Sigmoid colon (tissue), 7 donors: ENCODE measurements around the gene PDYN. TPM values are rescaled to one million over a fixed set of nuclear protein-coding genes. Genes with fewer than 3 reads are reported as not detected.

ENCODE experiments used
- DNase-seq: peaks from one replicate; pipeline ENCODE4 v3.0.0-alpha.2; 2019
- H3K27ac ChIP-seq, 4 donors: fragments of 200-600 bp; sonication (generic); one replicate each; pipeline ENCODE4 v1.5.1; 2016 to 2019; ENCODE audit warnings: mild to moderate bottlenecking in 1 of 4
- H3K27me3 ChIP-seq, 3 donors: fragments of 200-600 bp; sonication (generic); one replicate each; pipeline ENCODE4 v1.5.1; 2019; ENCODE audit warnings: mild to moderate bottlenecking in 1 of 3
- H3K36me3 ChIP-seq, 4 donors: fragments of 200-600 bp; sonication (generic); one replicate each; pipeline ENCODE4 v1.5.1; 2016 to 2019
- H3K4me1 ChIP-seq, 4 donors: fragments of 200-600 bp; sonication (generic); one replicate each; pipeline ENCODE4 v1.5.1; 2017 to 2019
- H3K4me3 ChIP-seq, 4 donors: fragments of 200-600 bp; sonication (generic); one replicate each; pipeline ENCODE4 v1.5.1; 2017 to 2019; ENCODE audit warnings: mild to moderate bottlenecking in 2 of 4, moderate library complexity in 1 of 4
- H3K9me3 ChIP-seq, 4 donors: fragments of 200-600 bp in 3 of 4; sonication (generic) in 3 of 4; one replicate each; pipeline versions ENCODE4 v1.5.1 to v1.6.1; 2013 to 2019
- CTCF ChIP-seq, 4 experiments: fragments of 450-650 bp in 3 of 4; fragments of 200-600 bp in 1 of 4; IDR thresholded peaks; one replicate each; pipeline ENCODE4 v1.5.1; 2016 to 2019; ENCODE audit warnings: antibody characterized with exemption in 4 of 4, mild to moderate bottlenecking in 3 of 4, moderate library complexity in 2 of 4
- EP300 ChIP-seq, 4 donors: sonication (generic); formaldehyde crosslinking; IDR thresholded peaks; one replicate each; pipeline ENCODE4 v1.6.1; 2017; ENCODE audit warnings: antibody characterized with exemption in 4 of 4
- POLR2A ChIP-seq, 2 donors: fragments of 450-650 bp; IDR thresholded peaks; one replicate each; pipeline ENCODE4 v1.6.1; 2016; ENCODE audit warnings: antibody characterized with exemption in 2 of 2, mild to moderate bottlenecking in 2 of 2, moderate library complexity in 2 of 2
- POLR2AphosphoS5 ChIP-seq, 4 donors: sonication (generic); formaldehyde crosslinking; IDR thresholded peaks; one replicate each; pipeline ENCODE4 v1.6.1; 2017; ENCODE audit warnings: antibody characterized with exemption in 4 of 4
- WGBS, 2 donors: extraction: QIAGEN DNeasy Blood & Tissue Kit; methylation state at CpG; one replicate each; pipeline ENCODE4 v1.1.7; 2013; 5-methylcytosine and 5-hydroxymethylcytosine counted together
- intact Hi-C: fragments of 100-400 bp; cut with DNase I; formaldehyde crosslinking; loops from one replicate; pipeline ENCODE4 v1.15.1; 2023
- polyA plus RNA-seq, 3 donors: library from polyadenylated mRNA; stranded (reverse); fragments of 200-250 nt; gene quantifications; one replicate each; pipeline ENCODE4 v1.2.3, GENCODE V29; 2013
- total RNA-seq, 4 donors: library from RNA; depleted of rRNA; stranded (reverse); fragments of >200 nt; gene quantifications; one replicate each; pipeline ENCODE4 v1.1.0, GENCODE V29; 2016
- donor health status: healthy with polysubstance abuse.
- donor health status: Bipolar disorder and iron deficiency.
- donor health status: healthy.

PDYN gene
- total and polyA plus RNA-seq, 7 donors: not detected

- H3K4me1 ChIP-seq: no peaks in the 10 kb centered on the region
- 76 to 82% methylated on average over 15 of the region's 15 CpGs for WGBS, 2 donors
- H3K4me3 ChIP-seq: no peak overlapping the region
- no peaks in the 10 kb centered on the region for H3K9me3 ChIP-seq
- DNase-seq: no peak
- TF ChIP-seq POLR2AphosphoS5 (IDR thresholded peaks at IDR 0.05) (no peak), EP300 (IDR thresholded peaks at IDR 0.05) (no peak), POLR2A (IDR thresholded peaks at IDR 0.05) (no peak), CTCF (IDR thresholded peaks at IDR 0.05) (no peak)
- intact Hi-C loops: no loop called here
- peaks cover 0 to 51% (median 7%) of the 10 kb centered on the region in 3 donors for H3K27me3 ChIP-seq
- H3K36me3 ChIP-seq: no peaks in the 10 kb centered on the region
- H3K27ac ChIP-seq: no peak overlapping the region
Measured at GRCh38 chr20:1997483-1998192, 3.8 kb upstream of the PDYN start.

GRCh38 chr20:1995531-1996310 is 1.9 kb upstream of the PDYN start:
- Histone ChIP-seq H3K4me3 (no peak overlapping the region), H3K27me3 (peaks cover 0 to 64% (median 7%) of the 10 kb centered on the region in 3 donors), H3K36me3 (no peaks in the 10 kb centered on the region), H3K4me1 (no peaks in the 10 kb centered on the region), H3K9me3 (no peaks in the 10 kb centered on the region), H3K27ac (no peak overlapping the region)
- intact Hi-C loops: no loop called here
- WGBS, 2 donors: 77 to 84% methylated on average over 10 of the region's 10 CpGs
- TF ChIP-seq POLR2A (IDR thresholded peaks at IDR 0.05) (no peak), EP300 (IDR thresholded peaks at IDR 0.05) (no peak), CTCF (IDR thresholded peaks at IDR 0.05) (no peak), POLR2AphosphoS5 (IDR thresholded peaks at IDR 0.05) (no peak)
- no peak for DNase-seq

DNA sequence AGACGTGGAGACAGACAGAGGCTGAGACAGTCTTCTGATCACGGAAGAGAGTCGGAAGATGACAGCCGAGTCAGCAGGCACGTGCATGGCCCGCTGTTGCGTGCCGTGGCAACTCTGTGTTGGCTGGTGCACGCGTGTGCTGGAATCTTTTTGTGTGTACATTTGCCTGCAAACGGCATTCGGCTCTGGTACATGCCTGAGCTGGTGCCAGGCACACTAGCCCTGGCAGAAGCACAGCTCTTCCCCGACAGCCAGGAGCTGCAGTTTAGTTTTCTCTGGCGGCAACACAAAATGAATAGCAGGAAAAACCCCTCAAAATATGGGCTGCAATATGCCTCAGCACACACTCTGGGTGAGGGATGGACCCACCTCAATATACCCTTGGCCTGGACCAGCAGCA is 769 bp upstream of the PDYN start:
- no peaks in the 10 kb centered on the region for H3K4me1 ChIP-seq
- no peak overlapping the region for H3K27ac ChIP-seq
- 85 to 88% methylated on average over 14 of the region's 14 CpGs for WGBS, 2 donors
- no peak for TF ChIP-seq POLR2A (IDR thresholded peaks at IDR 0.05)
- TF ChIP-seq EP300 (IDR thresholded peaks at IDR 0.05): no peak
- TF ChIP-seq POLR2AphosphoS5 (IDR thresholded peaks at IDR 0.05): no peak
- TF ChIP-seq CTCF (IDR thresholded peaks at IDR 0.05): no peak
- H3K9me3 ChIP-seq: no peaks in the 10 kb centered on the region
- H3K36me3 ChIP-seq: no peaks in the 10 kb centered on the region
- intact Hi-C loops: no loop called here
- DNase-seq: no peak
- H3K4me3 ChIP-seq: no peak overlapping the region
- H3K27me3 ChIP-seq: peaks cover 0 to 64% (median 7%) of the 10 kb centered on the region in 3 donors

- intact Hi-C loops: no loop called here
Measured at GRCh38 chr20:1992359-1993110, 1.3 kb downstream of the PDYN start.

More at GRCh38 chr20:1992359-1993110, 1.3 kb downstream of the PDYN start:
- no peak for DNase-seq
- Histone ChIP-seq H3K9me3 (no peaks in the 10 kb centered on the region), H3K27ac (no peak overlapping the region), H3K27me3 (peaks cover 0 to 52% (median 2%) of the 10 kb centered on the region in 3 donors), H3K4me3 (no peak overlapping the region), H3K36me3 (no peaks in the 10 kb centered on the region), H3K4me1 (no peaks in the 10 kb centered on the region)
- TF ChIP-seq EP300 (IDR thresholded peaks at IDR 0.05) (no peak), POLR2A (IDR thresholded peaks at IDR 0.05) (no peak), CTCF (IDR thresholded peaks at IDR 0.05) (no peak), POLR2AphosphoS5 (IDR thresholded peaks at IDR 0.05) (no peak)
- WGBS, 2 donors: 34 to 36% methylated on average over 8 of the region's 8 CpGs
